CD1c-positive myeloid dendritic cell (primary cell): ENCODE data around the gene TMEM236.

ENCODE experiments used
- DNase-seq: peaks from one replicate; pipeline ENCODE4 v3.0.0-alpha.2; 2016; ENCODE audit errors: extremely low spot score

TMEM236 gene

GRCh38 chr10:17820943-17821342 is 68.9 kb downstream of the TMEM236 start:
- no peak for DNase-seq

GRCh38 chr10:17821893-17822292 is 69.9 kb downstream of the TMEM236 start:
- peak; percentile 55 for DNase-seq

- peak; percentile 90 for DNase-seq
These were observed 79.3 kb downstream of the TMEM236 start for GRCh38 chr10:17831341-17831740.

GRCh38 chr10:17831896-17832295 is 79.9 kb downstream of the TMEM236 start:
- no peak for DNase-seq

- no peak for DNase-seq
These were observed 81.7 kb downstream of the TMEM236 start for GRCh38 chr10:17833656-17834055.

- no peak for DNase-seq
These were observed 83.7 kb downstream of the TMEM236 start for GRCh38 chr10:17835688-17836087.

GRCh38 chr10:17836942-17837341 is 84.9 kb downstream of the TMEM236 start:
- peak; percentile 51 for DNase-seq

GRCh38 chr10:17838080-17838648 is 86.2 kb downstream of the TMEM236 start:
- peak; percentile 87 for DNase-seq

- peak; percentile 69 for DNase-seq
These were observed 89.0 kb downstream of the TMEM236 start for GRCh38 chr10:17841050-17841449.

- DNase-seq, result peak; percentile 44
These were observed 90.6 kb downstream of the TMEM236 start for GRCh38 chr10:17842641-17843040.

GRCh38 chr10:17847585-17848296 is 95.7 kb downstream of the TMEM236 start:
- DNase-seq, result no peak

GRCh38 chr10:17848646-17849045 is 96.6 kb downstream of the TMEM236 start:
- DNase-seq, result no peak
